ENCODE measurements around the gene GALNT2. TPM values are rescaled to one million over a fixed set of nuclear protein-coding genes. Genes with fewer than 3 reads are reported as not detected.

The GALNT2 gene
- total and polyA plus RNA-seq, 2 of the 4 experiments (the other 2 are of a cell fraction), result 50.4 to 189 TPM

GRCh38 chr1:230095938-230096337, 28.9 kb downstream of the GALNT2 start:
- dilution Hi-C loops (cut with HindIII; ENCODE audit: low sequenced_read_pairs, unreplicated experiment), result no loop called here
- Histone ChIP-seq H3K18ac (ENCODE audit: low read depth, low read length) (no peak overlapping the region), H2BK20ac (ENCODE audit: low read depth, low read length) (no peak overlapping the region), H2BK15ac (ENCODE audit: low read depth, low read length) (no peak overlapping the region), H2BK5ac (ENCODE audit: low read depth, low read length, poor library complexity, severe bottlenecking) (no peak overlapping the region), H2AK5ac (ENCODE audit: low read depth, low read length) (no peak overlapping the region), H3K27ac (ENCODE audit: insufficient read depth, low read length) (no peak overlapping the region), H3K79me1 (ENCODE audit: low read depth in 1 of 2, low read length in 2 of 2) (peaks cover 61 to 64% of the 10 kb centered on the region in 2 experiments), H3K9ac (ENCODE audit: low read depth, low read length) (no peak overlapping the region), H2AK9ac (replicated peaks; ENCODE audit: low read depth, low read length, poor library complexity) (no peak overlapping the region), H3K4me2 (ENCODE audit: low read depth, low read length) (no peak overlapping the region), H4K8ac (ENCODE audit: low read depth in 2 of 2, low read length in 2 of 2) (no peak overlapping the region), H3K4me1 (ENCODE audit: control insufficient read depth, insufficient read depth, low read length) (peaks cover 4% of the 10 kb centered on the region), H3K23ac (ENCODE audit: low read depth, low read length) (no peak overlapping the region), H3K36me3 (ENCODE audit: control insufficient read depth, insufficient read depth, low read length) (peaks cover 9% of the 10 kb centered on the region), H3K56ac (ENCODE audit: extremely low read depth, insufficient read depth, low read length) (no peak overlapping the region), H2AFZ (replicated peaks; ENCODE audit: low read length, poor library complexity) (no peak overlapping the region), H3K4me3 (ENCODE audit: insufficient read depth, low read depth, low read length) (no peak overlapping the region), H3K9me1 (ENCODE audit: insufficient read depth, low read length) (peaks cover 15% of the 10 kb centered on the region), H4K20me1 (ENCODE audit: insufficient read depth, low read length) (peaks cover 3% of the 10 kb centered on the region; the same call in 1 of the 2 replicates), H3K27me3 (ENCODE audit: control insufficient read depth, insufficient read depth, low read length) (no peaks in the 10 kb centered on the region), H3K14ac (replicated peaks; ENCODE audit: low read depth, low read length) (no peak overlapping the region), H4K5ac (ENCODE audit: low read depth, low read length) (no peak overlapping the region), H2BK120ac (ENCODE audit: low read depth, low read length) (no peak overlapping the region), H3K4ac (ENCODE audit: low read depth, low read length) (no peak overlapping the region), H3K9me3 (ENCODE audit: control insufficient read depth, insufficient read depth, low read length) (no peaks in the 10 kb centered on the region), H4K91ac (ENCODE audit: insufficient read depth, low read depth, low read length) (no peak overlapping the region)
- 90% methylated on average over 4 of the region's 5 CpGs; no CpG with 5 or more reads in 1 of the 2 experiments for WGBS, 2 experiments (ENCODE audit: extremely low coverage in 2 of 2, insufficient read length in 1 of 2)
- POLR2A ChIA-PET (ENCODE audit: unreplicated experiment), result no interaction called here
- no peak for DNase-seq
- BruUV-seq (replicated peaks), result no TSS peak
- no peak for ATAC-seq (ENCODE audit: low read depth)
- intact Hi-C loops (cut with micrococcal nuclease), result no loop called here
- TF ChIP-seq RAD21 (IDR thresholded peaks at IDR 0.05; ENCODE audit: low read length), result no peak
- TF ChIP-seq MAZ (IDR thresholded peaks at IDR 0.05; ENCODE audit: borderline replicate concordance, low read depth, low read length), result no peak
- TF ChIP-seq MAFK (IDR thresholded peaks at IDR 0.05; ENCODE audit: low read depth, low read length), result no peak
- no peak for TF ChIP-seq MXI1 (IDR thresholded peaks at IDR 0.05; ENCODE audit: borderline replicate concordance, low read depth, low read length)
- no peak for TF ChIP-seq RCOR1 (IDR thresholded peaks at IDR 0.05; ENCODE audit: insufficient replicate concordance, low read length)
- no peak for TF ChIP-seq CTCF (conservative IDR thresholded peaks at IDR 0.05; ENCODE audit: low read depth, low read length)
- no peak for TF ChIP-seq CEBPB (IDR thresholded peaks at IDR 0.05; ENCODE audit: low read depth, low read length)
- no peak for TF ChIP-seq BHLHE40 (IDR thresholded peaks at IDR 0.05; ENCODE audit: low read depth, low read length)
- no peak for TF ChIP-seq NFE2L2 (IDR thresholded peaks at IDR 0.05; ENCODE audit: low read depth, low read length)
- TF ChIP-seq CHD1 (IDR thresholded peaks at IDR 0.05; ENCODE audit: low read depth, low read length), result no peak
- no peak for TF ChIP-seq SMC3 (IDR thresholded peaks at IDR 0.05; ENCODE audit: low read depth, low read length)
- no peak for TF ChIP-seq ELK1 (IDR thresholded peaks at IDR 0.05; ENCODE audit: borderline replicate concordance, low read depth, low read length)
- TF ChIP-seq RFX5 (IDR thresholded peaks at IDR 0.05; ENCODE audit: low read depth, low read length), result no peak
- no peak for TF ChIP-seq FOS (IDR thresholded peaks at IDR 0.05; ENCODE audit: low read depth, low read length)
- no peak for TF ChIP-seq POLR2A (IDR thresholded peaks at IDR 0.05; ENCODE audit: low read depth, low read length)
- no peak for TF ChIP-seq USF2 (IDR thresholded peaks at IDR 0.05; ENCODE audit: low read depth, low read length)
- in situ Hi-C loops (cut with MboI; ENCODE audit: low sequenced_read_pairs), result loop anchor here (25.0 kb wide), 1 partner anchor 766 kb away; the partner anchor contains the start of gene C1orf198
- CTCF ChIA-PET, result no interaction called here

Data from IMR-90 (cell line).